Measurements from ENCODE around the gene ERGIC1.

DNA sequence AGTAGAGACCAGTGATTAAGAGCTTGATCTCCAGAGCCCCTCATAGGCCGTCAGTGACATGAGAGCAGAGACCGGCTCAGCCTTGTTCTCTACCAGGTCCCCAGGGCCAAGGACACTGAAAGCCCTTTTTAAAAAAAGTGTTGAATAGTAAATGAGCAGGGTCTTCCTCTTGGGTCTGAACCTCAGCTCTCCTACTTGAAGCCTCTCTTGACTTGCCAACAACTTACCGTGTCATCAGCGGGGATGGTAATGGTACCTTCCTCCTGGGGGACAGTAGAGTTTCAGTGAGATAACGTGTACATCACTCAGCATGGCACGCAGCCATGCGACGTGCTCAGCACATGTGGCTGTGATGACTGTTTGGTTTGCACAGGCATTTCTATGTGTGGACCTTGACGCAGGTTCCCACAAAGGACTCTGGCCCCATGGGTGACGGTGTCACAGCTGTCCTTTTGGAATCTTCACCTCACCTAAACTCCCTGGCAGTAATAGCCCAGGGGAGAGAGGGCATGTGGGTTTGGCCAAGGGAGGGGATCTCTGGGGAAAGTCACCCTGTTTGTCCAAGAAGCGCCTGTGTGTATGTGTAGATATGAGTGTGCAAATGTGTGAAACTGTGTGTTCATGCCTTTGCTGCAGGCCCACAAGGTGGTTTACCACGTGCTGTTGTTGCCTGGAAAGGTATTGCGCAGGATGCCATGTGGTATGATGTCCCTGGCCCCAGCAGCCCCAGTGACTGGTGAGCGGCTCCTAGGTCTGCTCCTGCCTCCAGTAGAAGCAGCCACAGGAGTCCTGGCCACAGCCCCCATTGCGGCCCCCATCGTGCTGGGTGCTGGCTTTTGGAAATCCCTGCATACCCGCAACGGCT, 18.7 kb downstream of the ERGIC1 start:
- TF ChIP-seq, protein P1, sequence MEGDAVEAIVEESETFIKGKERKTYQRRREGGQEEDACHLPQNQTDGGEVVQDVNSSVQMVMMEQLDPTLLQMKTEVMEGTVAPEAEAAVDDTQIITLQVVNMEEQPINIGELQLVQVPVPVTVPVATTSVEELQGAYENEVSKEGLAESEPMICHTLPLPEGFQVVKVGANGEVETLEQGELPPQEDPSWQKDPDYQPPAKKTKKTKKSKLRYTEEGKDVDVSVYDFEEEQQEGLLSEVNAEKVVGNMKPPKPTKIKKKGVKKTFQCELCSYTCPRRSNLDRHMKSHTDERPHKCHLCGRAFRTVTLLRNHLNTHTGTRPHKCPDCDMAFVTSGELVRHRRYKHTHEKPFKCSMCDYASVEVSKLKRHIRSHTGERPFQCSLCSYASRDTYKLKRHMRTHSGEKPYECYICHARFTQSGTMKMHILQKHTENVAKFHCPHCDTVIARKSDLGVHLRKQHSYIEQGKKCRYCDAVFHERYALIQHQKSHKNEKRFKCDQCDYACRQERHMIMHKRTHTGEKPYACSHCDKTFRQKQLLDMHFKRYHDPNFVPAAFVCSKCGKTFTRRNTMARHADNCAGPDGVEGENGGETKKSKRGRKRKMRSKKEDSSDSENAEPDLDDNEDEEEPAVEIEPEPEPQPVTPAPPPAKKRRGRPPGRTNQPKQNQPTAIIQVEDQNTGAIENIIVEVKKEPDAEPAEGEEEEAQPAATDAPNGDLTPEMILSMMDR (IDR thresholded peaks at IDR 0.05 in 4 of 5, conservative IDR thresholded peaks at IDR 0.05 in 1 of 5), result no peak
- no peak for TF ChIP-seq POLR2A (IDR thresholded peaks at IDR 0.05)
